Endothelial cell of umbilical vein (primary cell): ENCODE results near the gene RIPK3.

Experiments
- EZH2 ChIP-seq: IDR thresholded peaks from 2 replicates; pipeline ENCODE4 v1.6.1; 2012; ENCODE audit warnings: borderline replicate concordance, low read depth, mild to moderate bottlenecking, moderate library complexity, low read length, inconsistent platforms; ENCODE audit not compliant: severe bottlenecking
- FOS ChIP-seq: IDR thresholded peaks from 2 replicates; pipeline ENCODE4 v1.6.1; 2011; ENCODE audit warnings: mild to moderate bottlenecking, low read length, moderate library complexity, borderline replicate concordance; ENCODE audit not compliant: insufficient read depth
- GATA2 ChIP-seq: IDR thresholded peaks from 2 replicates; pipeline ENCODE4 v1.7.0; 2011; ENCODE audit warnings: low read depth, mild to moderate bottlenecking, moderate library complexity, mixed read lengths, low read length; ENCODE audit not compliant: insufficient read length, insufficient read depth
- JUN ChIP-seq: IDR thresholded peaks from 2 replicates; pipeline ENCODE4 v1.6.1; 2011; ENCODE audit warnings: borderline replicate concordance, low read depth; ENCODE audit not compliant: insufficient read length, insufficient read depth
- POLR2A ChIP-seq: IDR thresholded peaks from 2 replicates; pipeline ENCODE4 v1.6.1; 2012; ENCODE audit warnings: low read depth, mild to moderate bottlenecking, control low read depth, low read length
- POLR2AphosphoS5 ChIP-seq: IDR thresholded peaks from 2 replicates; pipeline ENCODE4 v1.6.1; 2012; ENCODE audit warnings: low read depth, mild to moderate bottlenecking, control low read depth, low read length, moderate library complexity; ENCODE audit not compliant: insufficient read depth
- TF ChIP-seq, protein P1 (sequence below), 2 donors: IDR thresholded peaks; 1 replicate in 1 of 2; 2 replicates in 1 of 2; pipeline ENCODE4 v1.5.1; 2011; ENCODE audit warnings: low read length in 2 of 2, mild to moderate bottlenecking in 2 of 2, moderate library complexity in 2 of 2, control low read depth in 1 of 2, inconsistent platforms in 1 of 2, low read depth in 1 of 2; ENCODE audit not compliant: insufficient read depth in 1 of 2; ENCODE audit errors: extremely low read depth in 1 of 2
- TF ChIP-seq, protein P2 (sequence below): IDR thresholded peaks from 2 replicates; pipeline ENCODE4 v1.6.1; 2011; ENCODE audit not compliant: insufficient read depth, insufficient read length

DNA sequence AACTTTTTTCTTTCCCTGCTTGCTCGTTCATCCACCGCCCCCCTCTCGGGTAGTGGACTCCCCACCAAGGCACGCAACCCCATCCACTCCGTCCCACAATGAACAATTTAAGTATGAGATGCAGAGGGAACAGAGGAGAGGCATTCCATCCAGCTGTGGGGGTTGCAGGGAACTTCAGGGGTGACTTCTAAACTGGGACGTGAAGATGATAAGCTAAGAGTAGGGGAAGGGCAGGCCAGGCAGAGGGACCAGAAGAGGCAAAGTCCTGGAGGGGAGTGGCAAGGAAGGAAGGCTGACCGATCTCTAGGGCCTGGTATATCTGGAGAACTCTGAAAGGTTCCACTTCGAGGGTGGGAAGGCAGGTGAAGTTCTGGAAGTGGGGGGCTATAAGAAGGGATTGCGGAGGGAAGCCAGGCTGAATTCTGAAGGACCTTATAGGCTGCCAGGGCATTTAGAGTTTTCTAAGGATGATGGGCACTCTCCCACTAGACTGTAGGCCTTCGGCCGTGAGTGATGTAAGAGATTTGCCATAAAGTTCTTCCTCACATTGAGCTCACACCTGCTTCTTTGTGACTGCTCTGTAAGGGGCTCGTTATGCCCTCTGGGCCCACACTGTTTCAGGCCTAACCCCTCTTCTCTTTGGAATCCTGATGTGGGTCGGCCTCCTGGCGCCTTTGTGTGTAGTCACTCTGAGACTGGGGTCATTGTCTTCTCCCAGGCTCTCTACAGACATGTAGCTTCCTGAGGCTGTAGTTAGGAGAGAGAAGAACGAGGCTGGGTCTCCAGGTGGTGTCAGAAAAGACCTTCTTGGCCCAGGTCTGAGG, 40.3 kb upstream of the RIPK3 start:
- TF ChIP-seq, protein P1, sequence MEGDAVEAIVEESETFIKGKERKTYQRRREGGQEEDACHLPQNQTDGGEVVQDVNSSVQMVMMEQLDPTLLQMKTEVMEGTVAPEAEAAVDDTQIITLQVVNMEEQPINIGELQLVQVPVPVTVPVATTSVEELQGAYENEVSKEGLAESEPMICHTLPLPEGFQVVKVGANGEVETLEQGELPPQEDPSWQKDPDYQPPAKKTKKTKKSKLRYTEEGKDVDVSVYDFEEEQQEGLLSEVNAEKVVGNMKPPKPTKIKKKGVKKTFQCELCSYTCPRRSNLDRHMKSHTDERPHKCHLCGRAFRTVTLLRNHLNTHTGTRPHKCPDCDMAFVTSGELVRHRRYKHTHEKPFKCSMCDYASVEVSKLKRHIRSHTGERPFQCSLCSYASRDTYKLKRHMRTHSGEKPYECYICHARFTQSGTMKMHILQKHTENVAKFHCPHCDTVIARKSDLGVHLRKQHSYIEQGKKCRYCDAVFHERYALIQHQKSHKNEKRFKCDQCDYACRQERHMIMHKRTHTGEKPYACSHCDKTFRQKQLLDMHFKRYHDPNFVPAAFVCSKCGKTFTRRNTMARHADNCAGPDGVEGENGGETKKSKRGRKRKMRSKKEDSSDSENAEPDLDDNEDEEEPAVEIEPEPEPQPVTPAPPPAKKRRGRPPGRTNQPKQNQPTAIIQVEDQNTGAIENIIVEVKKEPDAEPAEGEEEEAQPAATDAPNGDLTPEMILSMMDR (IDR thresholded peaks at IDR 0.05; ENCODE audit: extremely low read depth in 1 of 2, insufficient read depth in 1 of 2, low read depth in 1 of 2, low read length in 2 of 2), result no peak
- TF ChIP-seq POLR2AphosphoS5 (no peak), EZH2 (no peak), POLR2A (no peak), JUN (no peak), GATA2 (no peak), FOS (no peak)
- TF ChIP-seq, protein P2, sequence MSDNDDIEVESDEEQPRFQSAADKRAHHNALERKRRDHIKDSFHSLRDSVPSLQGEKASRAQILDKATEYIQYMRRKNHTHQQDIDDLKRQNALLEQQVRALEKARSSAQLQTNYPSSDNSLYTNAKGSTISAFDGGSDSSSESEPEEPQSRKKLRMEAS, result no peak
